Esophagus squamous epithelium (tissue), 5 donors: ENCODE data around the gene KCNAB2. TPM values are rescaled to one million over a fixed set of nuclear protein-coding genes. Genes with fewer than 3 reads are reported as not detected.

ENCODE experiments used
- DNase-seq: peaks from one replicate; lab custom pipeline; 2025; lab: John Stamatoyannopoulos, UW
- H3K27ac ChIP-seq, 4 donors: fragments of 200-600 bp; sonication (generic); one replicate each; pipeline ENCODE4 v1.5.1; 2016 to 2019; ENCODE audit warnings: mild to moderate bottlenecking in 1 of 4
- H3K27me3 ChIP-seq, 4 donors: fragments of 200-600 bp; sonication (generic); 1 replicate in 3 of 4; 2 replicates in 1 of 4; pipeline versions ENCODE4 v1.5.1 to v1.6.0; 2017 to 2021; ENCODE audit warnings: antibody characterized with exemption in 1 of 4
- H3K36me3 ChIP-seq, 3 donors: fragments of 200-600 bp; sonication (generic); one replicate each; pipeline ENCODE4 v1.5.1; 2016 to 2019
- H3K4me1 ChIP-seq, 3 donors: fragments of 200-600 bp; sonication (generic); one replicate each; pipeline ENCODE4 v1.5.1; 2017 to 2019
- H3K4me3 ChIP-seq, 4 donors: fragments of 200-600 bp; sonication (generic); 1 replicate in 3 of 4; 2 replicates in 1 of 4; pipeline ENCODE4 v1.5.1; 2016 to 2019; ENCODE audit warnings: mild to moderate bottlenecking in 2 of 4, moderate library complexity in 1 of 4
- H3K9me3 ChIP-seq, 3 donors: fragments of 200-600 bp; sonication (generic); one replicate each; pipeline ENCODE4 v1.5.1; 2016 to 2019
- POLR2A ChIP-seq, 4 donors: fragments of 450-650 bp; IDR thresholded peaks; one replicate each; pipeline ENCODE4 v1.6.1; 2017; ENCODE audit warnings: antibody characterized with exemption in 4 of 4, mild to moderate bottlenecking in 4 of 4, moderate library complexity in 3 of 4
- WGBS, 2 donors: methylation state at CpG; one replicate each; pipeline ENCODE4 v1.1.5; 2018; 5-methylcytosine and 5-hydroxymethylcytosine counted together
- intact Hi-C: fragments of 100-400 bp; cut with DNase I; formaldehyde crosslinking; loops from one replicate; pipeline ENCODE4 v1.15.0; 2022
- total RNA-seq, 4 donors: library from RNA; depleted of rRNA; stranded (reverse); fragments of >200 nt; gene quantifications; one replicate each; pipeline ENCODE4 v1.1.0, GENCODE V29; 2016
- TF ChIP-seq, protein P1 (sequence below), 6 experiments: fragments of 450-650 bp in 4 of 6; fragments of 200-600 bp in 2 of 6; sonication (generic) in 2 of 6; IDR thresholded peaks; one replicate each; pipeline ENCODE4 v1.5.1; 2016 to 2019; ENCODE audit warnings: antibody characterized with exemption in 6 of 6, mild to moderate bottlenecking in 4 of 6, moderate library complexity in 4 of 6
- donor health status: DM: yes; HTN: yes; CAD: no.

Gene KCNAB2
- total RNA-seq, 4 donors from 2014 or later = 1.8 to 9.3 (median 3.9) TPM

DNA sequence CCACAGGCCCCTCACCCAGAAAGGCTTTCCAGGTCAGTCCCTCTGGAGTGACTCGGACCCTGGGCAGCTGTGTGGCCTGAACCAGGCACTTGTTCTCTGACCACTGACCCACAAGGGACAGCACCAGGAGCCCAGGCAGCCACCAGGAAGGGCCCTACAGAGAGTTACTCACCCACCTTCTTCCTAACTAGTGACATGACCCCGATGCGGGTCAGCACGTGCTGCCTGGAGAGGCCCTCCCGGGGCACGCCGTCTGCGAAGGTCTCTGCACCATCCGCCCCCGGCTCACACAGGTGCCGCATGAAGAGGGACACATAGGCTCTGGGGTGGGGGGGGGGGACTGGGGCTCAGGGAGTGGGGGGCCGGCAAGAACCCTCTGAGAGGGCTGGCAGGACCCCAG is 78.7 kb downstream of the KCNAB2 start:
- Histone ChIP-seq H3K4me1 (peaks cover 0 to 12% (median 0%) of the 10 kb centered on the region in 3 donors), H3K27ac (no peak overlapping the region), H3K9me3 (no peaks in the 10 kb centered on the region), H3K36me3 (no peaks in the 10 kb centered on the region), H3K4me3 (no peak overlapping the region), H3K27me3 (peaks cover 0 to 43% (median 0%) of the 10 kb centered on the region in 4 donors)
- 100% methylated on average over 1 of the region's 12 CpGs; no CpG with 5 or more reads in 1 of the 2 donors for WGBS, 2 donors
- no peak for TF ChIP-seq POLR2A (IDR thresholded peaks at IDR 0.05)
- TF ChIP-seq, protein P1, sequence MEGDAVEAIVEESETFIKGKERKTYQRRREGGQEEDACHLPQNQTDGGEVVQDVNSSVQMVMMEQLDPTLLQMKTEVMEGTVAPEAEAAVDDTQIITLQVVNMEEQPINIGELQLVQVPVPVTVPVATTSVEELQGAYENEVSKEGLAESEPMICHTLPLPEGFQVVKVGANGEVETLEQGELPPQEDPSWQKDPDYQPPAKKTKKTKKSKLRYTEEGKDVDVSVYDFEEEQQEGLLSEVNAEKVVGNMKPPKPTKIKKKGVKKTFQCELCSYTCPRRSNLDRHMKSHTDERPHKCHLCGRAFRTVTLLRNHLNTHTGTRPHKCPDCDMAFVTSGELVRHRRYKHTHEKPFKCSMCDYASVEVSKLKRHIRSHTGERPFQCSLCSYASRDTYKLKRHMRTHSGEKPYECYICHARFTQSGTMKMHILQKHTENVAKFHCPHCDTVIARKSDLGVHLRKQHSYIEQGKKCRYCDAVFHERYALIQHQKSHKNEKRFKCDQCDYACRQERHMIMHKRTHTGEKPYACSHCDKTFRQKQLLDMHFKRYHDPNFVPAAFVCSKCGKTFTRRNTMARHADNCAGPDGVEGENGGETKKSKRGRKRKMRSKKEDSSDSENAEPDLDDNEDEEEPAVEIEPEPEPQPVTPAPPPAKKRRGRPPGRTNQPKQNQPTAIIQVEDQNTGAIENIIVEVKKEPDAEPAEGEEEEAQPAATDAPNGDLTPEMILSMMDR (IDR thresholded peaks at IDR 0.05) = no peak
- no peak for DNase-seq
- intact Hi-C loops = no loop called here

DNA sequence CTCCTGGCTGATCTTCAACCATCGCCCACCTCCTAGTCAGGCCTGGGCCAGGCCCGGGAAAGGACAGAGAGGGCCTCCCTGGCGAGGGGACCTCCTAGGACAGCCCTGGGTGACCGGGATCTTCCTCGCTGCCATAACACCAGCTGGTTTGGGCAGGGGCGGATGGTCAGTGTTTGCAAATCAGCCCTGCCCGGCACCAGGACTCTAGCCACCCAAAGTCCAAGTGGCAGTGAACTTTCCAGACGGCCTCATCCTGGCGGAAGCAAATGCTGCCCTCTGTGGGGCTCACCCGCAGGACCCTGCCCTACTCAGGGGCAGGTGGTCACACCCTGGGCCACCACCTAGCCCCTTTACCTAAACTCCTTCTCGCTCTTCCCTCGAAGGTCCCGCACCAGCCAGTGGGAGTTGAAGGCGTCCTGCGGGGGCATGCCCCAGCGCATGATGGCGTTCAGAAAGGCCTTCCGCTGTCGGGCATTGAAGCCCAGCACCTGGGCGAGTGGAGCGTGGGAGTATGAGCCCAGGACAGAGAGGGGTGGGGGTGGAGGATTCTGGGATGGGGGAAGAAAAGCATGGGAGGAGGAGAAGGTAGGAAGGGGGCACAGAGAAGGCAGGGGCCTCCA is 79.2 kb downstream of the KCNAB2 start:
- Histone ChIP-seq H3K36me3 (no peaks in the 10 kb centered on the region), H3K4me3 (no peak overlapping the region), H3K4me1 (peaks cover 0 to 12% (median 0%) of the 10 kb centered on the region in 3 donors), H3K27me3 (peaks cover 0 to 43% (median 0%) of the 10 kb centered on the region in 4 donors), H3K9me3 (no peaks in the 10 kb centered on the region), H3K27ac (no peak overlapping the region)
- intact Hi-C loops = no loop called here
- no peak for DNase-seq
- WGBS, 2 donors = 72% methylated on average over 9 of the region's 21 CpGs; no CpG with 5 or more reads in 1 of the 2 donors
- TF ChIP-seq POLR2A (IDR thresholded peaks at IDR 0.05) = no peak
- TF ChIP-seq, protein P1 (IDR thresholded peaks at IDR 0.05) = no peak

DNA sequence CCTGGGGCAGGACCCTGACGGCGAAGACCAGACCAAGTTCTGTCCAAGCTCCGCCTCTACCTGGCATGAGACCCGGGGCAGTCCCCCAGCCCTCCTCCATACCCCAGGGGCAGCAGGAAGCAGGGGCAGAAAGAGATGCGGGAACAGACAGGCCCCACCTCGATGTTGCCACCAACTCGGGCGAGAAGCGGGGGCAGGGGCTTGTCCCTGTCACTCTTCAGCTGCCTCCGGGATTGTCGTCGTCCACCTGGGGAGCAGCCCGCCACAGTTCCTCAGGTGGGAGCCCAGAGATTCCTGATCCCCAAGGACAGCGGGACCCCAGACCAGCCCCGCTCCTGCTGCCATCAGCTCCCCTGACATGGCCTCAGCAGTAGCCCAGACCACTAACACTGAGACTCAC is 79.7 kb downstream of the KCNAB2 start:
- whole genome bisulfite sequencing, 2 donors = 54 to 55% methylated on average over 7 to 8 of the region's 15 CpGs
- no peak for TF ChIP-seq POLR2A (IDR thresholded peaks at IDR 0.05)
- TF ChIP-seq, protein P1 (IDR thresholded peaks at IDR 0.05) = no peak
- H3K9me3 ChIP-seq = no peaks in the 10 kb centered on the region
- no peaks in the 10 kb centered on the region for H3K36me3 ChIP-seq
- DNase-seq = no peak
- peaks cover 0 to 43% (median 0%) of the 10 kb centered on the region in 4 donors for H3K27me3 ChIP-seq
- intact Hi-C loops = no loop called here
- peaks cover 0 to 12% (median 0%) of the 10 kb centered on the region in 3 donors for H3K4me1 ChIP-seq
- no peak overlapping the region for H3K4me3 ChIP-seq
- no peak overlapping the region for H3K27ac ChIP-seq

GRCh38 chr1:6126028-6126427 is 80.3 kb downstream of the KCNAB2 start:
- H3K27me3 ChIP-seq = peaks cover 0 to 43% (median 0%) of the 10 kb centered on the region in 4 donors
- H3K4me1 ChIP-seq = peaks cover 0 to 12% (median 0%) of the 10 kb centered on the region in 3 donors
- no peak for DNase-seq
- H3K4me3 ChIP-seq = no peak overlapping the region
- TF ChIP-seq, protein P1 (IDR thresholded peaks at IDR 0.05) = no peak
- TF ChIP-seq POLR2A (IDR thresholded peaks at IDR 0.05) = no peak
- intact Hi-C loops = no loop called here
- H3K36me3 ChIP-seq = no peaks in the 10 kb centered on the region
- no peak overlapping the region for H3K27ac ChIP-seq
- whole genome bisulfite sequencing, 2 donors = 54 to 84% methylated on average over 5 to 9 of the region's 13 CpGs
- no peaks in the 10 kb centered on the region for H3K9me3 ChIP-seq

DNA sequence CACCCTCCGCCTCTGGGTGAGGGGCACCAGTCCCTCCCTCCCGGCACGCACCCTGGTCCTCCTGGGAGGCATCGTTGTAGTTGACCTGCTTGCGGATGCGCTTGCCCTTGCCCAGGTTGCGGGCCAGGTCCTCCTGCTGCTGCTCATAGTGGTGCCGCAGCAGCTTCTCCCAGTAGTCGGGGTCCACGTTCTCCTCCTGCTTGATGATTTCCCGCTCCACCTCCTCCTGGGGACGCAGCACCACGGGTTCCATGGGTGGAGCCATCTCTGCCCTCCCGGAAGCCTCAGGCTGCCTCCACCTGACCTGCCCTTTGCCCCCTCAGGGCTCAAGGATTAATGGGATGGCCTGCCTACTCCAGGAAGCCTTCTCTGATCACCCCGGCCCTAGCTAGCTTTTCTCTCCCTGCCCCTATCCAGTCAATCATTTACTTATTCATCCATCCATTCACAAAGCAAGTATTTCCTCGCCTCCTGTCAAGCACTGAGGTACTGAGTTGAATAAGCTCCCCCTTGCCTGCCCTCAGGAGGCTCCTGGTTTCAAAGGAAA is 80.9 kb downstream of the KCNAB2 start:
- H3K4me1 ChIP-seq = peaks cover 0 to 12% (median 0%) of the 10 kb centered on the region in 3 donors
- DNase-seq = no peak

More for the DNA sequence above, 80.9 kb downstream of the KCNAB2 start:
- H3K27ac ChIP-seq = no peak overlapping the region
- 73 to 85% methylated on average over 10 to 15 of the region's 16 CpGs for WGBS, 2 donors
- no peak overlapping the region for H3K4me3 ChIP-seq
- TF ChIP-seq, protein P1 (IDR thresholded peaks at IDR 0.05) = no peak
- no peak for TF ChIP-seq POLR2A (IDR thresholded peaks at IDR 0.05)
- H3K9me3 ChIP-seq = peaks cover 0 to under 1% (median 0%) of the 10 kb centered on the region in 3 donors
- H3K36me3 ChIP-seq = no peaks in the 10 kb centered on the region
- H3K27me3 ChIP-seq = peaks cover 0 to 43% (median 0%) of the 10 kb centered on the region in 4 donors
- intact Hi-C loops = no loop called here
